Loucy (cell line): ENCODE data around the gene FAT1.

ENCODE experiments used
- EZH2phosphoT487 ChIP-seq: fragments of 200-600 bp; IDR thresholded peaks from 2 replicates; pipeline ENCODE4 v1.6.1; 2018; ENCODE audit warnings: antibody characterized with exemption, mild to moderate bottlenecking, moderate library complexity, borderline replicate concordance
- TF ChIP-seq, protein P1 (sequence below): fragments of 200-600 bp; sonication (generic); conservative IDR thresholded peaks from 2 replicates; pipeline ENCODE4 v1.5.1; 2014; ENCODE audit warnings: mild to moderate bottlenecking, antibody characterized with exemption, low read length

DNA sequence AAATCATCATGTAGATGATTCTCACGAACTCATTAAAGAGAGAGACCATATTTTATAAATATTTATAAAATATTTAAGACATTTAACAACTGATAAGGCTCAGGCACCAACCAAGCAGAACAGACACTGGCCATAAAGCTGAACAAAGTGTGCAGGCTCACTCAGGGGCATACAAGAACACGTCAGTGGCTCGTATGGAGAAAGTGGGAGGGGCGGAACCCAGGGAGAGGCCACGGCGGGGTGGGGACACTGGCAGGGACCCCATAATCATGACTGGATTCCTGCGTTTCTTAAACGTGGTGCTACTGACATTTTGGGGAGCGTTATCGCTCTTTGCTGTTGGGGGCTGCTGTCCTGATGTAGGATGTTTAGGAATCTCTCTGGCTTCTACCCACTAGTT, 31.3 kb upstream of the FAT1 start:
- TF ChIP-seq, protein P1, sequence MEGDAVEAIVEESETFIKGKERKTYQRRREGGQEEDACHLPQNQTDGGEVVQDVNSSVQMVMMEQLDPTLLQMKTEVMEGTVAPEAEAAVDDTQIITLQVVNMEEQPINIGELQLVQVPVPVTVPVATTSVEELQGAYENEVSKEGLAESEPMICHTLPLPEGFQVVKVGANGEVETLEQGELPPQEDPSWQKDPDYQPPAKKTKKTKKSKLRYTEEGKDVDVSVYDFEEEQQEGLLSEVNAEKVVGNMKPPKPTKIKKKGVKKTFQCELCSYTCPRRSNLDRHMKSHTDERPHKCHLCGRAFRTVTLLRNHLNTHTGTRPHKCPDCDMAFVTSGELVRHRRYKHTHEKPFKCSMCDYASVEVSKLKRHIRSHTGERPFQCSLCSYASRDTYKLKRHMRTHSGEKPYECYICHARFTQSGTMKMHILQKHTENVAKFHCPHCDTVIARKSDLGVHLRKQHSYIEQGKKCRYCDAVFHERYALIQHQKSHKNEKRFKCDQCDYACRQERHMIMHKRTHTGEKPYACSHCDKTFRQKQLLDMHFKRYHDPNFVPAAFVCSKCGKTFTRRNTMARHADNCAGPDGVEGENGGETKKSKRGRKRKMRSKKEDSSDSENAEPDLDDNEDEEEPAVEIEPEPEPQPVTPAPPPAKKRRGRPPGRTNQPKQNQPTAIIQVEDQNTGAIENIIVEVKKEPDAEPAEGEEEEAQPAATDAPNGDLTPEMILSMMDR: no peak
- no peak for TF ChIP-seq EZH2phosphoT487
